Liver (tissue), 3 donors: Measurements from ENCODE around the gene RBM15B.

Experiments used
- CTCF ChIP-seq: fragments of 150-350 bp; IDR thresholded peaks from 2 replicates; pipeline ENCODE4 v1.5.1; 2017; ENCODE audit warnings: improper control_type of control experiment, low read depth, low read length; ENCODE audit not compliant: missing input control
- GABPA ChIP-seq, 2 donors: IDR thresholded peaks in 1 of 2; conservative IDR thresholded peaks in 1 of 2; 2 replicates each; pipeline ENCODE4 v1.6.1; 2016; ENCODE audit warnings: antibody characterized with exemption in 2 of 2, mild to moderate bottlenecking in 1 of 2, moderate library complexity in 1 of 2
- RAD21 ChIP-seq, 2 donors: IDR thresholded peaks; 2 replicates each; pipeline ENCODE4 v1.6.1; 2016; ENCODE audit warnings: antibody characterized with exemption in 2 of 2, mild to moderate bottlenecking in 2 of 2
- REST ChIP-seq: IDR thresholded peaks from 2 replicates; pipeline ENCODE4 v1.6.1; 2016; ENCODE audit warnings: antibody characterized with exemption, mild to moderate bottlenecking
- SP1 ChIP-seq: IDR thresholded peaks from 2 replicates; pipeline ENCODE4 v1.6.1; 2018; ENCODE audit warnings: antibody characterized with exemption, mild to moderate bottlenecking
- YY1 ChIP-seq: IDR thresholded peaks from 2 replicates; pipeline ENCODE4 v1.6.1; 2016; ENCODE audit warnings: antibody characterized with exemption, mild to moderate bottlenecking
- donor health status: healthy.
- donor health status: healthy.

- no peak for TF ChIP-seq SP1
- TF ChIP-seq YY1 = no peak
- no peak for TF ChIP-seq CTCF
- no peak for TF ChIP-seq REST
- TF ChIP-seq RAD21 (IDR thresholded peaks at IDR 0.05) = no peak
- no peak for TF ChIP-seq GABPA (IDR thresholded peaks at IDR 0.05 in 1 of 2, conservative IDR thresholded peaks at IDR 0.05 in 1 of 2)
Observed at GRCh38 chr3:51379301-51379700, 11.8 kb upstream of the RBM15B start.
